ENCODE data around the gene ARL4A. TPM values are rescaled to one million over a fixed set of nuclear protein-coding genes. Genes with fewer than 3 reads are reported as not detected.

The ARL4A gene
- total and polyA plus RNA-seq, 9 of the 15 experiments (the other 6 are each of a cell fraction or from before 2014, with no cell fraction given), result 118 to 688 (median 172) TPM

DNA sequence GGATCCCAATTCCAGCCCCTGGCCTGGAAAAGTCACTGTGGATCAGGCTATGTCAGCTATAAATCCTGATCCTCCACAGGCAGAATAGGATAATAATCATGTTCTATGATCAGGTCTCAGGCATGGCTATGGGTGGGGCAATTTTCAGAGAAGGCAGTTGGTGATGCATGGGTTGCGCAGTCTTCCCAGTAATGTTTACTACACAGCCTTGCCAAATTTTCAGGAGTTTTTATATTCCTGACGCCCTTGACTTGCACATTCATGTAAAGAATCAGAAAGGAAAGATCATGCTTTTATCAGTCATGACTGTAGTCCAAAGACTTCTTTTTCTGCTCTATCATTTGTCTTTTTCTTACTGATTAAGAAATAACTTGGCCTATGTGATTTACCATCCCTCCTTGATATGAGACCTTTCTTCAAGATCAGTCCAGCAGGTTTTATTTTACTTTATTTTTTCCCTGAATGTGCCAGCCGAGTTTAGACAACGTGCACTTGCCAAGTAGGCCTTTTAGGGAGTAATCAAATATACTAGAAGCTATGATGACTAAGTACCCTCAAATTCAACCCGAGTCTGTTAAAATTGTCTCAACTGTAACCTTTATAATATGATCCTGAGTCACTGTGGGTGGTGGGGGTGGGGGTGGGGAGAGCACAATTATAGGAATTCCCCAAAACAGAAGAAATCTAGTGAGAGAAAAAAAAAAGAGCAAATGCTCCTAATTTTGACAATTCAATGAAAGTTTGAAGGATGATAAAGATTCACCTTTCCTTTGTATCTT is 31.9 kb downstream of the ARL4A start:
- peak overlapping the region; percentile 66 to 77; a peak in 3 of 4 replicates for H3K9ac ChIP-seq (ENCODE audit: insufficient read depth in 1 of 2, low read depth in 2 of 2, low read length in 2 of 2)
- ATAC-seq (no peak), DNase-seq (ENCODE audit: extremely low read depth in 1 of 4, low spot score in 3 of 4) (peak; percentile 31 to 67 (median 38)), FAIRE-seq (peak; percentile 26)
- in situ Hi-C loops (cut with MboI), result loop anchor here (25.0 kb wide), 1 partner anchor 1268 kb away; the partner anchor contains the start of gene ETV1
- intact Hi-C loops (cut with micrococcal nuclease), result loop anchor here (1.0 to 5.0 kb wide), 2 partner anchors 12 to 1268 kb away; partner anchors contain the start of gene ETV1
- no TSS peak for BruUV-seq (replicated peaks)
- peaks cover 24 to 72% of the 10 kb centered on the region in 2 experiments for H3K4me1 ChIP-seq (replicated peaks in 1 of 2; ENCODE audit: control insufficient read depth in 2 of 2, insufficient read depth in 2 of 2, low read length in 2 of 2)
- H3K4me3 ChIP-seq, result no peak overlapping the region
- peak overlapping the region; percentile 62 for H3K4me2 ChIP-seq (ENCODE audit: insufficient read depth, low read length)
- H3K27ac ChIP-seq (ENCODE audit: extremely low read depth, low read depth, low read length), result peak overlapping the region; percentile 95
- H3K79me2 ChIP-seq (ENCODE audit: control insufficient read depth, insufficient read depth, low read length), result peaks cover 79% of the 10 kb centered on the region
- POLR2A ChIA-PET, result interaction anchor here (0.7 to 4.4 kb wide), 3 partner anchors 8 to 328 kb away, joined by 3 to 52 read pairs (median 4); no protein-coding TSS in a partner anchor
- no peaks in the 10 kb centered on the region for H3K9me1 ChIP-seq (ENCODE audit: control insufficient read depth, insufficient read depth, low read length)
- peak overlapping the region; percentile 25; the same call in 1 of the 2 replicates for H2AFZ ChIP-seq (ENCODE audit: low read depth, low read length)
- no peaks in the 10 kb centered on the region for H4K20me1 ChIP-seq (replicated peaks; ENCODE audit: control insufficient read depth, insufficient read depth, low read length)
- no peaks in the 10 kb centered on the region for H3K36me3 ChIP-seq (ENCODE audit: control insufficient read depth, insufficient read depth, low read length)
- no peaks in the 10 kb centered on the region for H3K9me3 ChIP-seq (replicated peaks; ENCODE audit: control insufficient read depth, insufficient read depth, low read depth, low read length)
- CTCF ChIA-PET (ENCODE audit: low intra/inter-chr PET ratio), result no interaction called here
- no peaks in the 10 kb centered on the region for H3K27me3 ChIP-seq (ENCODE audit: control insufficient read depth in 2 of 2, insufficient read depth in 2 of 2, low read length in 2 of 2)
- 2% methylated on average over 5 of the region's 5 CpGs for WGBS (ENCODE audit: insufficient coverage, low coverage, missing lambda C conversion rate)
- 0 out of 2 replicates have a peak, but pooled peaks have one; percentile 47 for TF ChIP-seq ERF (CRISPR knock-in tag; IDR thresholded peaks at IDR 0.05)
- TF ChIP-seq ZNF165 (CRISPR knock-in tag; IDR thresholded peaks at IDR 0.05; ENCODE audit: borderline replicate concordance), result no peak
- TF ChIP-seq, protein P1, sequence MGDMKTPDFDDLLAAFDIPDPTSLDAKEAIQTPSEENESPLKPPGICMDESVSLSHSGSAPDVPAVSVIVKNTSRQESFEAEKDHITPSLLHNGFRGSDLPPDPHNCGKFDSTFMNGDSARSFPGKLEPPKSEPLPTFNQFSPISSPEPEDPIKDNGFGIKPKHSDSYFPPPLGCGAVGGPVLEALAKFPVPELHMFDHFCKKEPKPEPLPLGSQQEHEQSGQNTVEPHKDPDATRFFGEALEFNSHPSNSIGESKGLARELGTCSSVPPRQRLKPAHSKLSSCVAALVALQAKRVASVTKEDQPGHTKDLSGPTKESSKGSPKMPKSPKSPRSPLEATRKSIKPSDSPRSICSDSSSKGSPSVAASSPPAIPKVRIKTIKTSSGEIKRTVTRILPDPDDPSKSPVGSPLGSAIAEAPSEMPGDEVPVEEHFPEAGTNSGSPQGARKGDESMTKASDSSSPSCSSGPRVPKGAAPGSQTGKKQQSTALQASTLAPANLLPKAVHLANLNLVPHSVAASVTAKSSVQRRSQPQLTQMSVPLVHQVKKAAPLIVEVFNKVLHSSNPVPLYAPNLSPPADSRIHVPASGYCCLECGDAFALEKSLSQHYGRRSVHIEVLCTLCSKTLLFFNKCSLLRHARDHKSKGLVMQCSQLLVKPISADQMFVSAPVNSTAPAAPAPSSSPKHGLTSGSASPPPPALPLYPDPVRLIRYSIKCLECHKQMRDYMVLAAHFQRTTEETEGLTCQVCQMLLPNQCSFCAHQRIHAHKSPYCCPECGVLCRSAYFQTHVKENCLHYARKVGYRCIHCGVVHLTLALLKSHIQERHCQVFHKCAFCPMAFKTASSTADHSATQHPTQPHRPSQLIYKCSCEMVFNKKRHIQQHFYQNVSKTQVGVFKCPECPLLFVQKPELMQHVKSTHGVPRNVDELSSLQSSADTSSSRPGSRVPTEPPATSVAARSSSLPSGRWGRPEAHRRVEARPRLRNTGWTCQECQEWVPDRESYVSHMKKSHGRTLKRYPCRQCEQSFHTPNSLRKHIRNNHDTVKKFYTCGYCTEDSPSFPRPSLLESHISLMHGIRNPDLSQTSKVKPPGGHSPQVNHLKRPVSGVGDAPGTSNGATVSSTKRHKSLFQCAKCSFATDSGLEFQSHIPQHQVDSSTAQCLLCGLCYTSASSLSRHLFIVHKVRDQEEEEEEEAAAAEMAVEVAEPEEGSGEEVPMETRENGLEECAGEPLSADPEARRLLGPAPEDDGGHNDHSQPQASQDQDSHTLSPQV (IDR thresholded peaks at IDR 0.05), result peak; percentile 84
- peak; percentile 77 for TF ChIP-seq EP300 (IDR thresholded peaks at IDR 0.05; ENCODE audit: low read length)
- no peak for TF ChIP-seq CEBPG (CRISPR knock-in tag; IDR thresholded peaks at IDR 0.05)
- TF ChIP-seq CEBPG (tag; conservative IDR thresholded peaks at IDR 0.05 in 1 of 2, IDR thresholded peaks at IDR 0.05 in 1 of 2), result peak; percentile 44 to 45; a peak in 3 of 4 replicates
- TF ChIP-seq MEIS2 (IDR thresholded peaks at IDR 0.05; ENCODE audit: partially characterized antibody), result peak; percentile 90
- no peak for TF ChIP-seq NR4A1 (CRISPR knock-in tag; IDR thresholded peaks at IDR 0.05)
- no peak for TF ChIP-seq NR4A1 (tag; IDR thresholded peaks at IDR 0.05)
- TF ChIP-seq NR2C1 (IDR thresholded peaks at IDR 0.05), result no peak
- no peak for TF ChIP-seq NR2C1 (tag; IDR thresholded peaks at IDR 0.05)
- TF ChIP-seq CXXC5 (CRISPR knock-in tag; IDR thresholded peaks at IDR 0.05), result peak; percentile 33; the same call in 1 of the 2 replicates
- no peak for TF ChIP-seq NR2C2 (CRISPR knock-in tag; IDR thresholded peaks at IDR 0.05)
- TF ChIP-seq NR2C2 (tag; IDR thresholded peaks at IDR 0.05), result peak; percentile 32; the same call in 1 of the 2 replicates
- 0 out of 2 replicates have a peak, but pooled peaks have one; percentile 14 for TF ChIP-seq ZNF668 (CRISPR knock-in tag; IDR thresholded peaks at IDR 0.05)
- TF ChIP-seq BRD9 (IDR thresholded peaks at IDR 0.05; ENCODE audit: low read depth, partially characterized antibody), result peak; percentile 49
- no peak for TF ChIP-seq ZFP1 (CRISPR knock-in tag; IDR thresholded peaks at IDR 0.05)
- peak; percentile 45 for TF ChIP-seq EGR1 (conservative IDR thresholded peaks at IDR 0.05)
- TF ChIP-seq HDAC2 (IDR thresholded peaks at IDR 0.05), result no peak
- no peak for TF ChIP-seq RBM17 (IDR thresholded peaks at IDR 0.05; ENCODE audit: borderline replicate concordance, low read depth, low read length)
